IMR-90 (cell line): ENCODE results near the gene KRI1. TPM values are rescaled to one million over a fixed set of nuclear protein-coding genes. Genes with fewer than 3 reads are reported as not detected.

Source experiments
- ATAC-seq: fragments of 200-7000 bp; cut with Tn5 transposase; 2 replicates; pipeline ENCODE4 v1.9.1; 2020; ENCODE audit warnings: low read depth, mild to moderate bottlenecking, moderate library complexity
- Bru-seq: library from RNA; stranded (reverse); fragments of 400-500 nt; gene quantifications from one replicate; lab custom pipeline; 2021; lab: Mats Ljungman, UMichigan
- BruChase-seq, 2 experiments: library from RNA; stranded (reverse); fragments of 400-500 nt; gene quantifications; one replicate each; lab custom pipeline; 2021; lab: Mats Ljungman, UMichigan
- BruUV-seq: library from RNA; stranded (reverse); fragments of 400-500 nt; replicated peaks from 2 replicates; lab custom pipeline; 2021; lab: Mats Ljungman, UMichigan
- CTCF ChIA-PET: fragments of 300-600 bp; formaldehyde crosslinking; extraction: SDS; loops from one replicate; lab custom pipeline; 2021; ENCODE audit warnings: antibody characterized with exemption; lab: Yijun Ruan, JAX
- POLR2A ChIA-PET: fragments of 300-600 bp; sonication (Branson Sonifier 250); formaldehyde crosslinking; loops from one replicate; lab custom pipeline; 2022; ENCODE audit warnings: antibody characterized with exemption; ENCODE audit not compliant: unreplicated experiment; lab: Charles Lee
- DNase-seq: peaks from one replicate; pipeline ENCODE4 v3.0.0; 2013
- H2AFZ ChIP-seq: replicated peaks from 2 replicates; pipeline ENCODE3; 2013; ENCODE audit warnings: low read length, mild to moderate bottlenecking; ENCODE audit not compliant: poor library complexity
- H2AK5ac ChIP-seq: 2 replicates; pipeline ENCODE4 v1.6.1; 2013; ENCODE audit warnings: low read depth, low read length, inconsistent platforms
- H2AK9ac ChIP-seq: replicated peaks from 2 replicates; pipeline ENCODE3; 2013; ENCODE audit warnings: mild to moderate bottlenecking, low read depth, low read length, moderate library complexity; ENCODE audit not compliant: poor library complexity
- H2BK120ac ChIP-seq: 2 replicates; pipeline ENCODE4 v1.6.1; 2013; ENCODE audit warnings: low read depth, low read length, inconsistent platforms
- H2BK15ac ChIP-seq: 3 replicates; pipeline ENCODE4 v1.6.1; 2013; ENCODE audit warnings: low read depth, low read length, inconsistent platforms
- H2BK20ac ChIP-seq: 2 replicates; pipeline ENCODE4 v1.6.1; 2013; ENCODE audit warnings: low read depth, mild to moderate bottlenecking, inconsistent platforms, low read length, moderate library complexity
- H2BK5ac ChIP-seq: 2 replicates; pipeline ENCODE4 v1.6.1; 2013; ENCODE audit warnings: mild to moderate bottlenecking, low read depth, low read length, inconsistent platforms; ENCODE audit not compliant: poor library complexity, severe bottlenecking
- H3K14ac ChIP-seq: replicated peaks from 2 replicates; pipeline ENCODE4 v1.6.1; 2013; ENCODE audit warnings: low read depth, low read length, inconsistent platforms
- H3K18ac ChIP-seq: 2 replicates; pipeline ENCODE4 v1.6.1; 2013; ENCODE audit warnings: low read depth, low read length, control low read depth
- H3K23ac ChIP-seq: 2 replicates; pipeline ENCODE4 v1.6.1; 2013; ENCODE audit warnings: low read depth, low read length, inconsistent platforms
- H3K27ac ChIP-seq: 2 replicates; pipeline ENCODE4 v1.5.1; 2013; ENCODE audit warnings: mild to moderate bottlenecking, control low read depth, low read length; ENCODE audit not compliant: insufficient read depth
- H3K27me3 ChIP-seq: 2 replicates; pipeline ENCODE4 v1.6.1; 2013; ENCODE audit warnings: low read length; ENCODE audit not compliant: control insufficient read depth, insufficient read depth
- H3K36me3 ChIP-seq: 2 replicates; pipeline ENCODE4 v1.6.1; 2013; ENCODE audit warnings: low read length, mixed read lengths; ENCODE audit not compliant: control insufficient read depth, insufficient read depth
- H3K4ac ChIP-seq: 2 replicates; pipeline ENCODE4 v1.6.1; 2013; ENCODE audit warnings: low read depth, low read length, inconsistent platforms
- H3K4me1 ChIP-seq: 2 replicates; pipeline ENCODE4 v1.6.1; 2013; ENCODE audit warnings: low read length, mixed read lengths; ENCODE audit not compliant: control insufficient read depth, insufficient read depth
- H3K4me2 ChIP-seq: 2 replicates; pipeline ENCODE4 v1.6.1; 2013; ENCODE audit warnings: low read depth, mild to moderate bottlenecking, control low read depth, low read length, moderate library complexity
- H3K4me3 ChIP-seq: 2 replicates; pipeline ENCODE4 v1.5.1; 2013; ENCODE audit warnings: low read depth, mild to moderate bottlenecking, control low read depth, low read length, moderate library complexity; ENCODE audit not compliant: insufficient read depth
- H3K56ac ChIP-seq: 2 replicates; pipeline ENCODE4 v1.6.1; 2013; ENCODE audit warnings: low read length, inconsistent platforms; ENCODE audit not compliant: insufficient read depth; ENCODE audit errors: extremely low read depth
- H3K79me1 ChIP-seq, 2 experiments: 2 replicates each; pipeline ENCODE4 v1.6.1; 2013; ENCODE audit warnings: low read length in 2 of 2, inconsistent platforms in 1 of 2, low read depth in 1 of 2
- H3K9ac ChIP-seq: 2 replicates; pipeline ENCODE4 v1.6.1; 2013; ENCODE audit warnings: low read depth, low read length, control low read depth
- H3K9me1 ChIP-seq: 2 replicates; pipeline ENCODE4 v1.6.1; 2013; ENCODE audit warnings: low read length, inconsistent platforms; ENCODE audit not compliant: insufficient read depth
- H3K9me3 ChIP-seq: 2 replicates; pipeline ENCODE4 v1.6.1; 2013; ENCODE audit warnings: low read length; ENCODE audit not compliant: control insufficient read depth, insufficient read depth
- H4K20me1 ChIP-seq: 2 replicates; pipeline ENCODE4 v1.6.1; 2013; ENCODE audit warnings: low read length, inconsistent platforms; ENCODE audit not compliant: insufficient read depth
- H4K5ac ChIP-seq: 2 replicates; pipeline ENCODE4 v1.6.1; 2013; ENCODE audit warnings: mild to moderate bottlenecking, low read depth, low read length, control low read depth
- H4K8ac ChIP-seq, 2 experiments: 2 replicates each; pipeline ENCODE4 v1.6.1; 2013; ENCODE audit warnings: low read depth in 2 of 2, low read length in 2 of 2, control low read depth in 1 of 2, inconsistent platforms in 1 of 2
- H4K91ac ChIP-seq: 2 replicates; pipeline ENCODE4 v1.6.1; 2013; ENCODE audit warnings: low read depth, low read length, inconsistent platforms; ENCODE audit not compliant: insufficient read depth
- CTCF ChIP-seq: conservative IDR thresholded peaks from 2 replicates; pipeline ENCODE4 v1.5.1; 2012; ENCODE audit warnings: mild to moderate bottlenecking, low read depth, low read length, improper control_type of control experiment
- FOS ChIP-seq: fragments of 150-350 bp; IDR thresholded peaks from 2 replicates; pipeline ENCODE4 v1.6.1; 2016; ENCODE audit warnings: low read depth, low read length
- MAZ ChIP-seq: IDR thresholded peaks from 2 replicates; pipeline ENCODE4 v1.6.1; 2012; ENCODE audit warnings: low read depth, mild to moderate bottlenecking, low read length, improper control_type of control experiment, moderate library complexity, borderline replicate concordance
- MXI1 ChIP-seq: IDR thresholded peaks from 2 replicates; pipeline ENCODE4 v1.6.1; 2012; ENCODE audit warnings: low read depth, mild to moderate bottlenecking, low read length, moderate library complexity, borderline replicate concordance
- POLR2A ChIP-seq: IDR thresholded peaks from 2 replicates; pipeline ENCODE4 v1.6.1; 2012; ENCODE audit warnings: mild to moderate bottlenecking, low read depth, low read length
- RAD21 ChIP-seq: IDR thresholded peaks from 2 replicates; pipeline ENCODE4 v1.6.1; 2012; ENCODE audit warnings: low read length, improper control_type of control experiment
- RCOR1 ChIP-seq: IDR thresholded peaks from 2 replicates; pipeline ENCODE4 v1.6.1; 2012; ENCODE audit warnings: mild to moderate bottlenecking, low read length, improper control_type of control experiment; ENCODE audit not compliant: insufficient replicate concordance
- SMC3 ChIP-seq: fragments of 150-350 bp; IDR thresholded peaks from 2 replicates; pipeline ENCODE4 v1.6.1; 2016; ENCODE audit warnings: low read depth, mild to moderate bottlenecking, antibody characterized with exemption, low read length, moderate library complexity
- USF2 ChIP-seq: fragments of 150-350 bp; IDR thresholded peaks from 2 replicates; pipeline ENCODE4 v1.6.1; 2017; ENCODE audit warnings: mild to moderate bottlenecking, antibody characterized with exemption, low read length, low read depth
- WGBS, 2 experiments: methylation state at CpG; one replicate each; pipeline versions ENCODE4 v1.1.5 to v1.1.7; 2013; ENCODE audit warnings: missing lambda C conversion rate in 2 of 2; ENCODE audit not compliant: insufficient read length in 1 of 2; ENCODE audit errors: extremely low coverage in 2 of 2; 5-methylcytosine and 5-hydroxymethylcytosine counted together
- dilution Hi-C: fragments of 300-500 bp; cut with HindIII; formaldehyde crosslinking; loops from one replicate; pipeline ENCODE4 v1.14.3; 2018; ENCODE audit warnings: low sequenced_read_pairs; ENCODE audit not compliant: unreplicated experiment
- in situ Hi-C: fragments of 300-500 bp; cut with MboI; formaldehyde crosslinking; loops from 3 replicates; pipeline ENCODE4 v1.14.3; 2019; ENCODE audit warnings: low sequenced_read_pairs, inconsistent platforms, mixed read lengths
- intact Hi-C: fragments of 100-400 bp; cut with micrococcal nuclease; formaldehyde crosslinking; loops from 2 replicates; pipeline ENCODE4 v1.10.0; 2022
- long read RNA-seq: library from polyadenylated mRNA; unstranded; transcript quantifications from one replicate; pipeline ENCODE4 v2.0.0, GENCODE V29; 2021; ENCODE audit not compliant: unreplicated experiment
- polyA plus RNA-seq, 3 experiments: library from polyadenylated mRNA; depleted of rRNA; stranded (reverse); fragments of >200 nt; gene quantifications; 2 replicates each; pipeline ENCODE4 v1.2.3, GENCODE V29; 2012; ENCODE audit warnings: low replicate concordance in 1 of 3
- total RNA-seq: library from RNA; depleted of rRNA; stranded (reverse); fragments of >200 nt; gene quantifications from 2 replicates; pipeline ENCODE4 v1.2.3, GENCODE V29; 2012; rRNA removed

KRI1 gene
- 5.7 and 7.8 TPM in 2 replicates for total RNA-seq
- 12.9 and 13.3 TPM in 2 replicates for polyA plus RNA-seq (2012; rRNA removed)
- 7.1 and 11.1 TPM in 2 replicates for polyA plus RNA-seq (2012; cell fraction: cytosol; rRNA removed)
- polyA plus RNA-seq (2012; cell fraction: nucleus; rRNA removed; ENCODE audit: low replicate concordance) = 50.6 and 58.6 TPM in 2 replicates
- Bru-seq, nascent RNA = percentile 68 among the genes with signal in this experiment
- percentile 76 among the genes with signal in this experiment for BruChase-seq, experiment 1, labeled RNA remaining after a 6-hour chase
- BruChase-seq, experiment 2, labeled RNA remaining after a 2-hour chase = percentile 72 among the genes with signal in this experiment
- long read RNA-seq, transcript KRI1-201 (19 exons, 3,023 nt) = major isoform, 11 of 34 reads
- long read RNA-seq, transcript KRI1-203 (18 exons, 2,545 nt) = minor isoform, 5 of 34 reads
- long read RNA-seq, partial matches to known transcripts = 11 of 34 reads
- long read RNA-seq, other reads (novel, unspliced or antisense) = 6 of 34 reads

DNA sequence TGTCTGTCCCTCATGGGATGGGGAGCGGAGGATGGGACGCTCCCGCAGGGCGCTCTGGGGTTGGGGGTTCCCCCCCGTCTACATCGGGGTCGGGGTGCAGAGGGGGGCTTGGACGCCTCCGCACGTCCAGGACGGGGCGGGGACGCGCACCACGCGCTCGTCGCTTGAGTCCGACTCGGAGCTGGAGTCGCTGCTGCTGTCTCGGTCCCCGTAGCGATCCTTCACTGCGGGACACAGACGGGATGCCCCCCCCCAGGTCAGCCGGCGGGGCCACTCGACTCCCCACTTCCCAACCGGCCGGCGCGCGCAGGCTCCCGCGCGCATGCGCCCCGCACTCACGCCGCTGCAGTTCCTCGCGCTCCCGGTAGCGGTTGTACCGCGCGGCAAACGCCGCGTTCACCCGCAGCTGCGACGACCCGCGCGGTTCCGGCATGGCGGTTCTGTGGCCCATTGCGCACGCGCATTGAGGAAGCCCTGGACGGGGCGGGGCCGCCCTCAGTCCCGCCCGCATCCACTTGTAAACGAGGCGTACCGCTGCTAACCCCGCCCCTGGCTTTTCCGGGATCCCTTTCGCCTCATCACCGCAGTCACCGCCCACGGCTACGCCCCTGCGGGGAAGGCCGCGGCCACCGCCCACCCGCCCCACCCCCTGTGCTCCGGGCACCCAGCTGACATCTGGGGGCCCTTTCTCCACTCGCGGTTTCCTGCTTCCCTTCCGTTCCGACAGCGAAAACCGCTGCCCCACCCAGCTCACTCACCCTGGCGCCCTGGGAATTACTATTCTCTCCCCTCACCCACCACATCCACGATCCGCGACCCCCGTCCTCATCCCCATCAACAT, at the start of gene KRI1:
Gene KRI1, minus strand, starts transcription at position 444 of the 841 bp plus-strand sequence. Its CDS starts 11 bp downstream, at position 433.
- ChIA-PET CTCF (interaction anchor here (0.5 kb wide), 1 partner anchor 40 kb away, joined by 8 read pairs; no protein-coding TSS in a partner anchor), POLR2A (interaction anchor here (0.5 to 0.7 kb wide), 4 partner anchors 60 to 607 kb away, joined by 3 to 5 read pairs (median 3); no protein-coding TSS in a partner anchor)
- dilution Hi-C loops = no loop called here
- H3K4me3 ChIP-seq = peak within 1 kb of the TSS; percentile 61
- peak within 1 kb of the TSS; percentile 70 for H4K91ac ChIP-seq
- H3K4ac ChIP-seq = peak within 1 kb of the TSS; percentile 63
- TF ChIP-seq CTCF (peak; percentile 49), MXI1 (peak; percentile 68; the same call in 1 of the 2 replicates), RAD21 (peak; percentile 14; the same call in 1 of the 2 replicates), SMC3 (no peak), RCOR1 (no peak), POLR2A (0 out of 2 replicates have a peak, but pooled peaks have one; percentile 40), MAZ (peak; percentile 2; the same call in 1 of the 2 replicates), USF2 (0 out of 2 replicates have a peak, but pooled peaks have one; percentile 1), FOS (no peak)
- peak within 1 kb of the TSS; percentile 40 for H4K5ac ChIP-seq
- peak within 1 kb of the TSS; percentile 14; the same call in 1 of the 2 replicates for H2BK120ac ChIP-seq
- H3K27me3 ChIP-seq = no peaks in the 10 kb centered on the region
- H3K79me1 ChIP-seq = peaks cover 26 to 51% of the 10 kb centered on the region in 2 experiments
- H3K27ac ChIP-seq = peak within 1 kb of the TSS; percentile 75
- H4K8ac ChIP-seq = peak within 1 kb of the TSS; percentile 39 to 81; a peak in 3 of 4 replicates
- peaks cover 6% of the 10 kb centered on the region; the same call in 1 of the 2 replicates for H3K36me3 ChIP-seq
- H3K9me3 ChIP-seq = no peaks in the 10 kb centered on the region
- peak within 1 kb of the TSS; percentile 77 for H3K14ac ChIP-seq
- peaks cover 2% of the 10 kb centered on the region for H3K4me1 ChIP-seq
- ATAC-seq = peak; percentile 76
- H3K23ac ChIP-seq = peak within 1 kb of the TSS; percentile 73
- intact Hi-C loops = loop anchor here (2.0 kb wide), 1 partner anchor 63 kb away; the partner anchor contains the start of gene KEAP1
- H3K56ac ChIP-seq = peak within 1 kb of the TSS; percentile 66; the same call in 1 of the 2 replicates
- H2BK5ac ChIP-seq = peak within 1 kb of the TSS; percentile 59
- BruUV-seq = TSS peak; percentile 75
- peak within 1 kb of the TSS; percentile 93 for H2AFZ ChIP-seq
- H2AK9ac ChIP-seq = peak within 1 kb of the TSS; percentile 94
- H2BK20ac ChIP-seq = no peak within 1 kb of the TSS
- H3K4me2 ChIP-seq = peak within 1 kb of the TSS; percentile 85
- peak within 1 kb of the TSS; percentile 90 for H2AK5ac ChIP-seq
- peak within 1 kb of the TSS; percentile 36; the same call in 1 of the 2 replicates for H3K18ac ChIP-seq
- peak within 1 kb of the TSS; percentile 66 for H3K9ac ChIP-seq
- H4K20me1 ChIP-seq = no peaks in the 10 kb centered on the region
- in situ Hi-C loops = no loop called here
- H2BK15ac ChIP-seq = no peak within 1 kb of the TSS; the same call in 2 of the 3 replicates
- peak; percentile 95 for DNase-seq
- WGBS, 2 experiments = 3% methylated on average over 35 of the region's 94 CpGs; no CpG with 5 or more reads in 1 of the 2 experiments
- 0 out of 2 replicates have a peak, but pooled peaks cover 4% of the 10 kb centered on the region for H3K9me1 ChIP-seq
